CD14-positive monocyte (primary cell): Measurements from ENCODE around the gene STX18. TPM values are rescaled to one million over a fixed set of nuclear protein-coding genes. Genes with fewer than 3 reads are reported as not detected.

Experiments used
- DNase-seq, 3 donors: peaks; one replicate each; pipeline ENCODE4 v3.0.0-alpha.2; 2011 to 2022
- H2AFZ ChIP-seq: 2 replicates; pipeline ENCODE4 v1.6.0; 2012; ENCODE audit warnings: mild to moderate bottlenecking, low read depth, low read length, inconsistent platforms; ENCODE audit not compliant: insufficient read depth, poor library complexity, severe bottlenecking
- H3K27ac ChIP-seq, 2 donors: 1 replicate in 1 of 2; 2 replicates in 1 of 2; pipeline ENCODE4 v1.5.1; 2012 to 2013; ENCODE audit warnings: low read length in 2 of 2, control low read depth in 1 of 2, inconsistent platforms in 1 of 2, low read depth in 1 of 2, mild to moderate bottlenecking in 1 of 2
- H3K27me3 ChIP-seq, 2 donors: one replicate each; pipeline versions ENCODE4 v1.6.0 to v1.6.1; 2011 to 2013; ENCODE audit warnings: low read length in 2 of 2; ENCODE audit not compliant: control insufficient read depth in 2 of 2, insufficient read depth in 2 of 2
- H3K36me3 ChIP-seq, 2 donors: replicated peaks in 1 of 2; 1 replicate in 1 of 2; 2 replicates in 1 of 2; pipeline versions ENCODE4 v1.5.1 to v1.6.1; 2012 to 2013; ENCODE audit warnings: low read length in 2 of 2, control low read depth in 1 of 2, inconsistent platforms in 1 of 2, mild to moderate bottlenecking in 1 of 2; ENCODE audit not compliant: insufficient read depth in 2 of 2, control insufficient read depth in 1 of 2
- H3K4me1 ChIP-seq, 2 donors: 1 replicate in 1 of 2; 2 replicates in 1 of 2; pipeline versions ENCODE4 v1.5.1 to v1.6.1; 2012 to 2013; ENCODE audit warnings: low read length in 2 of 2, control low read depth in 1 of 2, inconsistent platforms in 1 of 2, mild to moderate bottlenecking in 1 of 2, moderate library complexity in 1 of 2; ENCODE audit not compliant: insufficient read depth in 2 of 2, control insufficient read depth in 1 of 2
- H3K4me2 ChIP-seq: replicated peaks from 2 replicates; pipeline ENCODE3; 2012; ENCODE audit warnings: low read length, moderate library complexity, mild to moderate bottlenecking; ENCODE audit not compliant: poor library complexity, severe bottlenecking; ENCODE audit errors: extremely low read depth
- H3K4me3 ChIP-seq, 3 experiments: fragments of 200-600 bp in 1 of 3; sonication (generic) in 1 of 3; replicated peaks in 1 of 3; 1 replicate in 2 of 3; 2 replicates in 1 of 3; pipeline ENCODE4 v1.5.1; 2011 to 2013; ENCODE audit warnings: low read length in 3 of 3, mild to moderate bottlenecking in 3 of 3, control low read depth in 2 of 3, low read depth in 2 of 3, inconsistent platforms in 1 of 3, moderate library complexity in 1 of 3
- H3K79me2 ChIP-seq: 2 replicates; pipeline ENCODE4 v1.6.0; 2012; ENCODE audit warnings: mild to moderate bottlenecking, control low read depth, inconsistent platforms, low read length, moderate library complexity; ENCODE audit not compliant: insufficient read depth
- H3K9ac ChIP-seq: 2 replicates; pipeline ENCODE4 v1.6.0; 2017; ENCODE audit warnings: low read length, mild to moderate bottlenecking; ENCODE audit not compliant: insufficient read depth, poor library complexity, severe bottlenecking
- H3K9me3 ChIP-seq, 2 donors: replicated peaks in 1 of 2; 1 replicate in 1 of 2; 2 replicates in 1 of 2; pipeline versions ENCODE4 v1.5.1 to v1.6.1; 2012 to 2013; ENCODE audit warnings: low read length in 2 of 2, control low read depth in 1 of 2; ENCODE audit not compliant: control insufficient read depth in 1 of 2, insufficient read depth in 1 of 2
- H4K20me1 ChIP-seq: 2 replicates; pipeline ENCODE4 v1.6.0; 2012; ENCODE audit warnings: mild to moderate bottlenecking, low read length, control low read depth, moderate library complexity; ENCODE audit not compliant: insufficient read depth
- H3K27ac Mint-ChIP-seq, 7 donors: one replicate each; pipeline ENCODE4 v1.8.0; 2020; ENCODE audit warnings: mild to moderate bottlenecking in 7 of 7, mixed read lengths in 7 of 7, moderate library complexity in 6 of 7, inconsistent platforms in 2 of 7
- H3K27me3 Mint-ChIP-seq, 3 donors: one replicate each; pipeline ENCODE4 v1.8.0; 2021 to 2022; ENCODE audit warnings: low read depth in 3 of 3, mild to moderate bottlenecking in 3 of 3, mixed read lengths in 3 of 3, moderate library complexity in 3 of 3, inconsistent platforms in 1 of 3
- H3K36me3 Mint-ChIP-seq, 2 donors: one replicate each; pipeline ENCODE4 v1.8.0; 2020; ENCODE audit warnings: mixed read lengths in 2 of 2, inconsistent platforms in 1 of 2, mild to moderate bottlenecking in 1 of 2
- H3K4me1 Mint-ChIP-seq: one replicate; pipeline ENCODE4 v1.8.0; 2020; ENCODE audit warnings: mild to moderate bottlenecking, mixed read lengths
- H3K4me3 Mint-ChIP-seq, 2 donors: one replicate each; pipeline ENCODE4 v1.8.0; 2020; ENCODE audit warnings: mild to moderate bottlenecking in 2 of 2, mixed read lengths in 2 of 2, moderate library complexity in 1 of 2
- H3K9me3 Mint-ChIP-seq, 7 donors: one replicate each; pipeline ENCODE4 v1.8.0; 2020 to 2022; ENCODE audit warnings: mixed read lengths in 7 of 7, mild to moderate bottlenecking in 6 of 7, moderate library complexity in 6 of 7, inconsistent platforms in 2 of 7
- WGBS: methylation state at CpG from one replicate; pipeline ENCODE4 v1.1.5; 2013; ENCODE audit warnings: missing lambda C conversion rate; ENCODE audit not compliant: insufficient coverage; 5-methylcytosine and 5-hydroxymethylcytosine counted together
- intact Hi-C, 2 donors: fragments of 100-400 bp; cut with micrococcal nuclease; formaldehyde crosslinking; loops; one replicate each; pipeline versions ENCODE4 v1.15.0 to v1.15.1; 2023
- polyA plus RNA-seq, 3 donors: library from polyadenylated mRNA; depleted of rRNA in 1 of 3; unstranded in 2 of 3; stranded (reverse) in 1 of 3; fragments of 300-500 nt in 2 of 3; fragments of >200 nt in 1 of 3; fragmentation: Illumina TruSeq in 2 of 3; gene quantifications; 1 replicate in 2 of 3; 2 replicates in 1 of 3; pipeline ENCODE4 v1.2.3, GENCODE V29; 2012 to 2021
- TF ChIP-seq, protein P1 (sequence below): fragments of 200-600 bp; IDR thresholded peaks from one replicate; pipeline ENCODE4 v1.8.0; 2022; ENCODE audit warnings: antibody characterized with exemption, mild to moderate bottlenecking

STX18 gene
- polyA plus RNA-seq, 3 donors, result 19.0 to 24.1 (median 19.6) TPM

DNA sequence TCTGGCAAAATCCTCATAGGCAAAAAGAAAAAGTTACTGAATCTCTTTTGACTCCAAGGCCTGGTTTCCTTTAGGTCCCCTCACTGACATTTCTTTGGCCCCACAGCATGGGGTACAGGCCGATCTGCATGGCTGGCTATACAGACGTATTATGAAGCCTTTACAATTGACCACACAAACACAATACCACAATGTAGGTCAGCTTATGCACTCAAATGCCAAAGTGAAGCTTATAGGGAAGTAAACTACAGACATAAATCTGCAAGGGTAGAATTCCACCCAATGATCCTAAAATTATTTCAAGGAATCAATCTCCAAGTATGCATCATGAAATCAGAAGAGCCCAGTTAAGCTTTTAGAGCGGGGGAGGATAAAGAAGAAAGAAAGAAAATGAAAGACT is 20.7 kb downstream of the STX18 start:
- Mint-ChIP-seq H3K27me3 (no peaks in the 10 kb centered on the region), H3K9me3 (no peaks in the 10 kb centered on the region), H3K36me3 (peaks cover 11 to 18% of the 10 kb centered on the region in 2 donors), H3K4me3 (no peak overlapping the region), H3K27ac (no peak overlapping the region), H3K4me1 (peaks cover 2% of the 10 kb centered on the region)
- no CpG with 5 or more reads among the region's 3 CpGs for WGBS
- Histone ChIP-seq H3K27ac (no peak overlapping the region), H3K4me1 (no peaks in the 10 kb centered on the region), H4K20me1 (peaks cover 78% of the 10 kb centered on the region), H3K9me3 (no peaks in the 10 kb centered on the region), H3K4me3 (no peak overlapping the region), H3K4me2 (no peak overlapping the region), H3K9ac (no peak overlapping the region), H3K27me3 (no peaks in the 10 kb centered on the region), H3K36me3 (peaks cover 3 to 23% of the 10 kb centered on the region in 2 donors), H3K79me2 (peaks cover 86% of the 10 kb centered on the region), H2AFZ (no peak overlapping the region)
- TF ChIP-seq, protein P1, sequence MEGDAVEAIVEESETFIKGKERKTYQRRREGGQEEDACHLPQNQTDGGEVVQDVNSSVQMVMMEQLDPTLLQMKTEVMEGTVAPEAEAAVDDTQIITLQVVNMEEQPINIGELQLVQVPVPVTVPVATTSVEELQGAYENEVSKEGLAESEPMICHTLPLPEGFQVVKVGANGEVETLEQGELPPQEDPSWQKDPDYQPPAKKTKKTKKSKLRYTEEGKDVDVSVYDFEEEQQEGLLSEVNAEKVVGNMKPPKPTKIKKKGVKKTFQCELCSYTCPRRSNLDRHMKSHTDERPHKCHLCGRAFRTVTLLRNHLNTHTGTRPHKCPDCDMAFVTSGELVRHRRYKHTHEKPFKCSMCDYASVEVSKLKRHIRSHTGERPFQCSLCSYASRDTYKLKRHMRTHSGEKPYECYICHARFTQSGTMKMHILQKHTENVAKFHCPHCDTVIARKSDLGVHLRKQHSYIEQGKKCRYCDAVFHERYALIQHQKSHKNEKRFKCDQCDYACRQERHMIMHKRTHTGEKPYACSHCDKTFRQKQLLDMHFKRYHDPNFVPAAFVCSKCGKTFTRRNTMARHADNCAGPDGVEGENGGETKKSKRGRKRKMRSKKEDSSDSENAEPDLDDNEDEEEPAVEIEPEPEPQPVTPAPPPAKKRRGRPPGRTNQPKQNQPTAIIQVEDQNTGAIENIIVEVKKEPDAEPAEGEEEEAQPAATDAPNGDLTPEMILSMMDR, result no peak
- intact Hi-C loops, result no loop called here
- no peak for DNase-seq

DNA sequence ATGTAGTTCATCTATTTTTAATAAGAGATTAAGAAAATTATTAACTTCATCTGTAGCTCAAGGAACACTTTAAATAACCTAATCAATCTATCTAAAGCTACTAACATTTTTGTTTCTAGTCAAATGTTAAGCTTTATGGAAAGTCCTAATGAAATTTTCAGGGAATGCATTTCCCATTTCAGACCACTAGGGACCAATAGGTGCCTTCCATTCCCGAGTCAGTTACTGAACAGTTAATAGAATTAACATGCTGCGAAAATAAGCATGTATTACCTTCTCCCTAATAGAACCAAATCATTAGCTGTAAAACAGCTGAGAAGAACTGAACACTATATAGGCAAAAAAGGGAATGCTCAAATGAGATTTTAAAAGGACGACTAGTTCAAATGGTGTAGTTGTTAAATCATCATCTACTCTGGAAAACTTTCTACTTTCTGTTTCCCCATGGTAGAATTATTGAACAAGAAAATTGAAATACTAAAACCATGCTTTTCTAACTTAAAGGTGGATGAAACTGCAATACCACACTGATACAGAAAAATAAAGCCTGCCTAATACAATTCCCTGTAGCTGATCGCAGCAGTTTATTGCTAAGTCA is 22.5 kb downstream of the STX18 start:
- Histone ChIP-seq H3K36me3 (peaks cover 0 to 9% of the 10 kb centered on the region in 2 donors), H3K9me3 (no peaks in the 10 kb centered on the region), H3K4me3 (no peak overlapping the region), H4K20me1 (peaks cover 81% of the 10 kb centered on the region), H3K27ac (no peak overlapping the region), H3K4me2 (no peak overlapping the region), H3K79me2 (peaks cover 87% of the 10 kb centered on the region), H2AFZ (no peak overlapping the region), H3K9ac (no peak overlapping the region), H3K27me3 (no peaks in the 10 kb centered on the region), H3K4me1 (no peaks in the 10 kb centered on the region)
- Mint-ChIP-seq H3K4me3 (no peak overlapping the region), H3K27ac (no peak overlapping the region), H3K36me3 (peaks cover under 1 to 8% of the 10 kb centered on the region in 2 donors), H3K9me3 (no peaks in the 10 kb centered on the region), H3K27me3 (no peaks in the 10 kb centered on the region), H3K4me1 (peaks cover 7% of the 10 kb centered on the region)
- TF ChIP-seq, protein P1, result peak; percentile 60
- peak in 1 of 3 donors; percentile 5 for DNase-seq
- WGBS, result no CpG with 5 or more reads among the region's 4 CpGs
- intact Hi-C loops, result no loop called here
